Liver (tissue), 9 donors: ENCODE results near the gene JMJD1C. TPM values are rescaled to one million over a fixed set of nuclear protein-coding genes. Genes with fewer than 3 reads are reported as not detected.

ENCODE experiments used
- DNase-seq: peaks from one replicate; pipeline ENCODE4 v3.0.0-alpha.2; 2017; ENCODE audit warnings: low spot score
- H3K27ac ChIP-seq, 2 donors: one replicate each; pipeline ENCODE4 v1.7.0; 2013; ENCODE audit warnings: inconsistent platforms in 2 of 2, low read length in 2 of 2, control low read depth in 1 of 2, low read depth in 1 of 2, mild to moderate bottlenecking in 1 of 2
- H3K27me3 ChIP-seq, 4 donors: one replicate each; pipeline versions ENCODE4 v1.6.1 to v1.7.0; 2013; ENCODE audit warnings: low read length in 3 of 4, inconsistent platforms in 1 of 4, mild to moderate bottlenecking in 1 of 4, moderate library complexity in 1 of 4; ENCODE audit not compliant: control insufficient read depth in 4 of 4, insufficient read depth in 4 of 4
- H3K36me3 ChIP-seq, 4 donors: one replicate each; pipeline versions ENCODE4 v1.6.1 to v1.7.0; 2013; ENCODE audit warnings: low read length in 3 of 4, mild to moderate bottlenecking in 3 of 4, low read depth in 1 of 4, moderate library complexity in 1 of 4; ENCODE audit not compliant: control insufficient read depth in 4 of 4, insufficient read depth in 3 of 4
- H3K4me1 ChIP-seq, 4 donors: one replicate each; pipeline versions ENCODE4 v1.6.1 to v1.7.0; 2013; ENCODE audit warnings: low read length in 3 of 4, mild to moderate bottlenecking in 3 of 4, moderate library complexity in 1 of 4; ENCODE audit not compliant: control insufficient read depth in 4 of 4, insufficient read depth in 4 of 4
- H3K4me3 ChIP-seq, 3 donors: one replicate each; pipeline versions ENCODE4 v1.6.1 to v1.7.0; 2013; ENCODE audit warnings: low read length in 3 of 3, control low read depth in 1 of 3, low read depth in 1 of 3, mild to moderate bottlenecking in 1 of 3
- H3K9ac ChIP-seq, 2 donors: one replicate each; pipeline ENCODE4 v1.7.0; 2013; ENCODE audit warnings: low read length in 2 of 2, mild to moderate bottlenecking in 2 of 2, moderate library complexity in 2 of 2, control low read depth in 1 of 2, low read depth in 1 of 2
- H3K9me3 ChIP-seq, 4 donors: one replicate each; pipeline versions ENCODE4 v1.6.1 to v1.7.0; 2013; ENCODE audit warnings: low read length in 3 of 4; ENCODE audit not compliant: control insufficient read depth in 4 of 4
- FOXA2 ChIP-seq: IDR thresholded peaks from 2 replicates; pipeline ENCODE4 v1.6.1; 2016; ENCODE audit warnings: antibody characterized with exemption
- GABPA ChIP-seq, 2 donors: IDR thresholded peaks in 1 of 2; conservative IDR thresholded peaks in 1 of 2; 2 replicates each; pipeline ENCODE4 v1.6.1; 2016; ENCODE audit warnings: antibody characterized with exemption in 2 of 2, mild to moderate bottlenecking in 1 of 2, moderate library complexity in 1 of 2
- HNF4A ChIP-seq, 2 donors: conservative IDR thresholded peaks; 2 replicates each; pipeline ENCODE4 v1.6.1; 2016; ENCODE audit warnings: antibody characterized with exemption in 2 of 2, mild to moderate bottlenecking in 2 of 2
- HNF4G ChIP-seq: IDR thresholded peaks from 2 replicates; pipeline ENCODE4 v1.6.1; 2016; ENCODE audit warnings: antibody characterized with exemption
- NR2F2 ChIP-seq: IDR thresholded peaks from 2 replicates; pipeline ENCODE4 v1.6.1; 2016; ENCODE audit warnings: antibody characterized with exemption
- RAD21 ChIP-seq, 2 donors: IDR thresholded peaks; 2 replicates each; pipeline ENCODE4 v1.6.1; 2016; ENCODE audit warnings: antibody characterized with exemption in 2 of 2, mild to moderate bottlenecking in 2 of 2
- RXRA ChIP-seq, 2 donors: IDR thresholded peaks; 2 replicates each; pipeline ENCODE4 v1.6.1; 2017 to 2018; ENCODE audit warnings: antibody characterized with exemption in 2 of 2, mild to moderate bottlenecking in 1 of 2
- TAF1 ChIP-seq: conservative IDR thresholded peaks from 2 replicates; pipeline ENCODE4 v1.6.1; 2016; ENCODE audit warnings: antibody characterized with exemption, mild to moderate bottlenecking
- YY1 ChIP-seq: IDR thresholded peaks from 2 replicates; pipeline ENCODE4 v1.6.1; 2016; ENCODE audit warnings: antibody characterized with exemption, mild to moderate bottlenecking
- WGBS: extraction: QIAGEN DNeasy Blood & Tissue Kit; methylation state at CpG from one replicate; pipeline ENCODE4 v1.1.7; 2013; 5-methylcytosine and 5-hydroxymethylcytosine counted together
- polyA plus RNA-seq, 2 donors: library from polyadenylated mRNA; stranded (reverse) in 1 of 2; unstranded in 1 of 2; fragments of 200-250 nt in 1 of 2; fragments of >200 nt in 1 of 2; fragmentation: Nextera tagmentation in 1 of 2; extraction: Ambion mirVana in 1 of 2; gene quantifications; one replicate each; pipeline versions ENCODE4 v1.2.1 to v1.2.3, GENCODE V29; 2013 to 2015
- total RNA-seq, 2 donors: library from RNA; depleted of rRNA; stranded (reverse); fragments of >200 nt; gene quantifications; one replicate each; pipeline ENCODE4 v1.2.3, GENCODE V29; 2014
- TF ChIP-seq, protein P1 (sequence below): IDR thresholded peaks from 2 replicates; pipeline ENCODE4 v1.6.1; 2016; ENCODE audit warnings: antibody characterized with exemption, mild to moderate bottlenecking
- TF ChIP-seq, protein P2 (sequence below): fragments of 150-350 bp; IDR thresholded peaks from 2 replicates; pipeline ENCODE4 v1.5.1; 2017; ENCODE audit warnings: improper control_type of control experiment, low read depth, low read length; ENCODE audit not compliant: missing input control
- TF ChIP-seq, protein P3 (sequence below): IDR thresholded peaks from 2 replicates; pipeline ENCODE4 v1.6.1; 2016; ENCODE audit warnings: antibody characterized with exemption
- donor health status: healthy.
- donor health status: healthy.
- donor health status: healthy.
- donor health status: healthy.
- donor health status: healthy.

JMJD1C gene
- total and polyA plus RNA-seq, 4 donors = 11.0 to 93.1 (median 56.0) TPM

DNA sequence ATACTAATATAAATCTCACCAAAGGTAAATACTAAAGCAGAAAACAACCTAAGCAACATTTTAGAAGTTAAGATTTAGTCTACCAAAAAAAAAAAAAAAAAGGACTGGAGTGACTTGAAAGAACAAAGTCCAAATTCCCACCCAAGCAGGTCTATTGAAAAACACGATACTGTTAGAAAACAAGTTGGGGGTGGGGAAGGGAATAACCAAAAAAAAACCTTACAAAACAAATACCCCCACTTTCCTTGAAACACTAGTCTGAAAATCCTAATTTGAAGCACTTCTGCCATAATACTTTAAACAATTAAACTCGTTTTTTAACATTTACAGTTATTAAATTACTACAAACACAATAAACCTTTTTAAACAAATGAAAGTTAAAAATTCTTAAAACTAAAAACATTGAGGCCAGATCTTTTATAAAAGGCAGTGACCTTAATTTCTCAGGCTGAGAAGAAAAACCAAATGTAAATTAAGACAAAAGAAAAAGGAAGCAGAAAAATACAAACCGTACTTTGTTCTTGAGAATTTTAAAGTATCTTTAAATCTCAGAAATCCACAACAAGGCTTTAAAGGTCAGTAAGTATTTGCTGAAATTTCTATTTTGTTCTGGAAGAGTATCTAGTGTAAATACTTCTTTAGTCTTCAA, 197.5 kb downstream of the JMJD1C start:
- WGBS = 0% methylated on average over 3 of the region's 3 CpGs

DNA sequence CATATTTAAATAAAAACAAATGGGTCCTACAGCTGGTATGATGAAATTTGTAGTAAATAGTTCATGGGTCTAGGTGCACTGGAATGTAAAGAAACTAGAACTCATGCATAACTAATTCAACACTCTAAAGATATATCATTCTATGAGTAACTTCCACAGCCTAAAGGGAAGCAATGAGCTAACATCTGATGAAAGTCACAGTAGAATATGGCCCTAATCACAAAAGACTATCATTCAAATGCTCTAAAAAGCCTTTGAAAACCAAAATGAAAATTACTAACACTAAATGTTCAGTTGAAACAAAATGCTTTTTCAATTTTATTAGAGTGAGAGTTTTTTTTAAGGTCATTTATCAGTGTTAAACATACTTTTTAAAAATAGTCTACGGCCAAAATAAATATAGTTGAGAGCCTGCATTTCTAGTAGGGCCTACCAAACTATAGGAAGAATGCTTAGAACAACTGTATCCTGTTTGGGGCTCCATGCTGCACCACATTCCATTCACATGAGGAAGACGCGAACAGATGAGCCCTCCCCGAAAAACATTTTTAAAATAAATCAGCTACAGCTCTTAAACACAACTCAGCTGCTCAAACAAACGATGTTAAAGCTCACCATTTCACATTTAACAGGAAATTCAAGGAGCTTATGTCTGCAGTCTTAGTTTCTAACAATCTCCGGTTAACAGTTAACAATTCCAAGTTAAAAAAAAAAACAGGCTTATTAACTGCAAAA, 198.2 kb downstream of the JMJD1C start:
- under 1% methylated on average over 6 of the region's 6 CpGs for WGBS
- peak overlapping the region; percentile 64 to 89 (median 79) for H3K4me3 ChIP-seq

More for the DNA sequence above, 197.5 kb downstream of the JMJD1C start:
- H3K4me3 ChIP-seq = peak overlapping the region; percentile 64 to 89 (median 79)
- no peak for DNase-seq
- H3K9ac ChIP-seq = peak overlapping the region; percentile 92 to 94
- H3K9me3 ChIP-seq = no peaks in the 10 kb centered on the region
- TF ChIP-seq TAF1 (no peak), HNF4A (conservative IDR thresholded peaks at IDR 0.05) (peak; percentile 81 to 89), HNF4G (peak; percentile 74), RAD21 (IDR thresholded peaks at IDR 0.05) (peak in 1 of 2 donors; percentile 8)
- H3K4me1 ChIP-seq = peaks cover 3 to 16% (median 10%) of the 10 kb centered on the region in 4 donors
- H3K27me3 ChIP-seq = no peaks in the 10 kb centered on the region
- peak overlapping the region; percentile 80 to 96 for H3K27ac ChIP-seq
- H3K36me3 ChIP-seq = no peaks in the 10 kb centered on the region

DNA sequence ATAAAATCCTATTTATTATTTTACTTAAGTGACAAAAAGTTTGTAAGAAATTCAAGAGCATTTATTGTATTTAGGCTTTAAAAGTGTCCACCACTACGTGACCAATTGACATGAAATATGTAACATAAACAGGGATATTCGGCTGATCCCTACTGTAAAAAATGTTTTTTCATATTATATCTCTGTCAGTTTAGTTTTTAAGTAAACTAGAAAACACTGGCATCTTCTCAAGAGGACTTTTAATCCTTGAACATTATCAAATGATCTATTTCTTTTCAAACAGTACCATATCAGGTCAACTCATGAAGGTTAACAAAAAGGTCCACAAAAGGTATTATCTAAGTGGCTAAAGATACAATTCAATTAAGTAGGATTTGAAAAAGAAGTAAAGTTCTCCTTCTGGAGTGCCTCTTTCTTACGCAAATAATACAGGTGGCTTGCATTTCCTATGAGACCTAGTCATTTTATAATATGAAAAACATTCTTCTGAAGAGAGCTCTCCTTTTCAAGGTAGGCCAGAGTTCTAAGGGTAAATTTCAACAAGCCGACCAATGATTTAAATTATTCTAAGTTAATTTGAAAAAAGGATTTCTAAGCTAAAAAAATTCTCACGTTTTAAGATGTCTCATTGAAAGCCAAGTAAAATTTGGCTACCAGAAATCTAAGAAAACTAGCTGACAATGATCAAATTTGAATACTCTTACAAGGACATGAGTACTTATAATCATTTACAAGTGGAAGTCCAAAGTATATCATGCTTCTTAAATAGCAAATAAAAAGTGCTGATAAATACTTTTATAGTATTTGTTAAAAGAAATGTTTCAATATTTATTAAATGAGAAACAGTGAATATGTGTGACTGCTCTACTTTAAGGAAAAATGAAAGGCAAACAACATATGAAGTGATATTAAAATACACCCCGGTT, 199.1 kb downstream of the JMJD1C start:
- no peaks in the 10 kb centered on the region for H3K27me3 ChIP-seq
- no peak for DNase-seq
- H3K9me3 ChIP-seq = no peaks in the 10 kb centered on the region
- peak overlapping the region; percentile 58 to 89 (median 79) for H3K4me3 ChIP-seq
- peak overlapping the region; percentile 56 to 80 for H3K27ac ChIP-seq
- no peak for TF ChIP-seq RXRA (IDR thresholded peaks at IDR 0.05)
- no peak for TF ChIP-seq FOXA2
- no peak for TF ChIP-seq RAD21 (IDR thresholded peaks at IDR 0.05)
- no peak for TF ChIP-seq HNF4G
- peak overlapping the region; percentile 92 to 94 for H3K9ac ChIP-seq
- WGBS = 2% methylated on average over 6 of the region's 6 CpGs
- no peaks in the 10 kb centered on the region for H3K36me3 ChIP-seq
- peaks cover 3 to 25% (median 18%) of the 10 kb centered on the region in 4 donors for H3K4me1 ChIP-seq

More for the DNA sequence above, 198.2 kb downstream of the JMJD1C start:
- H3K4me1 ChIP-seq = peaks cover 3 to 22% (median 12%) of the 10 kb centered on the region in 4 donors
- H3K9ac ChIP-seq = peak overlapping the region; percentile 92 to 94
- no peak for DNase-seq
- TF ChIP-seq YY1 (peak; percentile 57), GABPA (IDR thresholded peaks at IDR 0.05 in 1 of 2, conservative IDR thresholded peaks at IDR 0.05 in 1 of 2) (no peak)
- H3K27me3 ChIP-seq = no peaks in the 10 kb centered on the region
- H3K27ac ChIP-seq = peak overlapping the region; percentile 80 to 96
- no peaks in the 10 kb centered on the region for H3K9me3 ChIP-seq
- no peaks in the 10 kb centered on the region for H3K36me3 ChIP-seq

DNA sequence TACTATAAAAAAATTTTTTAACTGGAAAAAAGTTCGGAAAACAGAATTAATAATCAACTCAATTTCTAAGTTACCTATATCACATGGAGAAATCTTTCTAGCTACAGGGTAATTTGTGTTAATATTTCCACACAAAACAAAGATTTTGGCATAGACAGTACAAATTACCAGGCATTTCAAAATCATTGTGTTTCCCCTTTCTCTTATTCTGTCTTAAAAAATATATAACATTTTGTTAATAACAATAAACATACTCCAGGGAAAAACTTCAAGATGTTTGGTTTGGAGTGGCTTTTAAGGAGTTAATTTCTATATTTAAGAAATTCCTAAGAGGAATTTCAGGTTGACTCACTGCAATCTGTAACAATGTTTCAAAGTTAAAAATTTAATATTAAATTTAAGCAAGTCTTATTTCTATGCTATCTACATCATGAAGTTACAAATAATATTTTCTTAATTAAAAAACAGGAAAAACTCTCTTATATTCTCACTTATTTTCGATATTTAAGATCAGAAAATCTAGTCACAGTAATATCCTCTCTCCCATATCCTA, 200.0 kb downstream of the JMJD1C start:
- 4% methylated on average over 2 of the region's 2 CpGs for WGBS
- no peaks in the 10 kb centered on the region for H3K27me3 ChIP-seq
- peak overlapping the region; percentile 66 to 80 for H3K27ac ChIP-seq
- H3K36me3 ChIP-seq = peaks cover 0 to 5% (median 2%) of the 10 kb centered on the region in 4 donors
- H3K9me3 ChIP-seq = no peaks in the 10 kb centered on the region
- H3K4me1 ChIP-seq = peaks cover 5 to 25% (median 18%) of the 10 kb centered on the region in 4 donors
- no peak for DNase-seq
- peak overlapping the region; percentile 63 to 89 (median 79) for H3K4me3 ChIP-seq
- peak overlapping the region; percentile 92 to 94 for H3K9ac ChIP-seq
- TF ChIP-seq HNF4A (conservative IDR thresholded peaks at IDR 0.05) (no peak), YY1 (no peak), NR2F2 (no peak), GABPA (IDR thresholded peaks at IDR 0.05 in 1 of 2, conservative IDR thresholded peaks at IDR 0.05 in 1 of 2) (no peak), FOXA2 (no peak), RAD21 (IDR thresholded peaks at IDR 0.05) (no peak), TAF1 (no peak)
- TF ChIP-seq, protein P1, sequence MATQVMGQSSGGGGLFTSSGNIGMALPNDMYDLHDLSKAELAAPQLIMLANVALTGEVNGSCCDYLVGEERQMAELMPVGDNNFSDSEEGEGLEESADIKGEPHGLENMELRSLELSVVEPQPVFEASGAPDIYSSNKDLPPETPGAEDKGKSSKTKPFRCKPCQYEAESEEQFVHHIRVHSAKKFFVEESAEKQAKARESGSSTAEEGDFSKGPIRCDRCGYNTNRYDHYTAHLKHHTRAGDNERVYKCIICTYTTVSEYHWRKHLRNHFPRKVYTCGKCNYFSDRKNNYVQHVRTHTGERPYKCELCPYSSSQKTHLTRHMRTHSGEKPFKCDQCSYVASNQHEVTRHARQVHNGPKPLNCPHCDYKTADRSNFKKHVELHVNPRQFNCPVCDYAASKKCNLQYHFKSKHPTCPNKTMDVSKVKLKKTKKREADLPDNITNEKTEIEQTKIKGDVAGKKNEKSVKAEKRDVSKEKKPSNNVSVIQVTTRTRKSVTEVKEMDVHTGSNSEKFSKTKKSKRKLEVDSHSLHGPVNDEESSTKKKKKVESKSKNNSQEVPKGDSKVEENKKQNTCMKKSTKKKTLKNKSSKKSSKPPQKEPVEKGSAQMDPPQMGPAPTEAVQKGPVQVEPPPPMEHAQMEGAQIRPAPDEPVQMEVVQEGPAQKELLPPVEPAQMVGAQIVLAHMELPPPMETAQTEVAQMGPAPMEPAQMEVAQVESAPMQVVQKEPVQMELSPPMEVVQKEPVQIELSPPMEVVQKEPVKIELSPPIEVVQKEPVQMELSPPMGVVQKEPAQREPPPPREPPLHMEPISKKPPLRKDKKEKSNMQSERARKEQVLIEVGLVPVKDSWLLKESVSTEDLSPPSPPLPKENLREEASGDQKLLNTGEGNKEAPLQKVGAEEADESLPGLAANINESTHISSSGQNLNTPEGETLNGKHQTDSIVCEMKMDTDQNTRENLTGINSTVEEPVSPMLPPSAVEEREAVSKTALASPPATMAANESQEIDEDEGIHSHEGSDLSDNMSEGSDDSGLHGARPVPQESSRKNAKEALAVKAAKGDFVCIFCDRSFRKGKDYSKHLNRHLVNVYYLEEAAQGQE = no peak
- TF ChIP-seq, protein P2, sequence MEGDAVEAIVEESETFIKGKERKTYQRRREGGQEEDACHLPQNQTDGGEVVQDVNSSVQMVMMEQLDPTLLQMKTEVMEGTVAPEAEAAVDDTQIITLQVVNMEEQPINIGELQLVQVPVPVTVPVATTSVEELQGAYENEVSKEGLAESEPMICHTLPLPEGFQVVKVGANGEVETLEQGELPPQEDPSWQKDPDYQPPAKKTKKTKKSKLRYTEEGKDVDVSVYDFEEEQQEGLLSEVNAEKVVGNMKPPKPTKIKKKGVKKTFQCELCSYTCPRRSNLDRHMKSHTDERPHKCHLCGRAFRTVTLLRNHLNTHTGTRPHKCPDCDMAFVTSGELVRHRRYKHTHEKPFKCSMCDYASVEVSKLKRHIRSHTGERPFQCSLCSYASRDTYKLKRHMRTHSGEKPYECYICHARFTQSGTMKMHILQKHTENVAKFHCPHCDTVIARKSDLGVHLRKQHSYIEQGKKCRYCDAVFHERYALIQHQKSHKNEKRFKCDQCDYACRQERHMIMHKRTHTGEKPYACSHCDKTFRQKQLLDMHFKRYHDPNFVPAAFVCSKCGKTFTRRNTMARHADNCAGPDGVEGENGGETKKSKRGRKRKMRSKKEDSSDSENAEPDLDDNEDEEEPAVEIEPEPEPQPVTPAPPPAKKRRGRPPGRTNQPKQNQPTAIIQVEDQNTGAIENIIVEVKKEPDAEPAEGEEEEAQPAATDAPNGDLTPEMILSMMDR = no peak
- TF ChIP-seq, protein P3, sequence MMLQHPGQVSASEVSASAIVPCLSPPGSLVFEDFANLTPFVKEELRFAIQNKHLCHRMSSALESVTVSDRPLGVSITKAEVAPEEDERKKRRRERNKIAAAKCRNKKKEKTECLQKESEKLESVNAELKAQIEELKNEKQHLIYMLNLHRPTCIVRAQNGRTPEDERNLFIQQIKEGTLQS = no peak
